SK-N-SH (cell line): ENCODE results near the gene SMIM24.

Experiments used
- CHD2 ChIP-seq: fragments of 150-350 bp; IDR thresholded peaks from 2 replicates; pipeline ENCODE4 v1.6.1; 2018; ENCODE audit warnings: low read length; ENCODE audit not compliant: partially characterized antibody
- NRF1 ChIP-seq: IDR thresholded peaks from 2 replicates; pipeline ENCODE4 v1.6.1; 2012; ENCODE audit warnings: low read depth, mild to moderate bottlenecking, low read length
- RCOR1 ChIP-seq: fragments of 150-350 bp; IDR thresholded peaks from 2 replicates; pipeline ENCODE4 v1.6.1; 2017; ENCODE audit warnings: antibody characterized with exemption, low read length
- TAF1 ChIP-seq: IDR thresholded peaks from 2 replicates; pipeline ENCODE4 v1.6.1; 2012; ENCODE audit warnings: low read depth, mild to moderate bottlenecking, low read length, moderate library complexity, borderline replicate concordance
- TF ChIP-seq, protein P1 (sequence below): fragments of 200-600 bp; sonication (generic); IDR thresholded peaks from 2 replicates; pipeline ENCODE4 v1.6.1; 2017; ENCODE audit warnings: antibody characterized with exemption, mild to moderate bottlenecking, moderate library complexity
- TF ChIP-seq, protein P2 (sequence below): fragments of 150-350 bp; IDR thresholded peaks from 2 replicates; pipeline ENCODE4 v1.6.1; 2016; ENCODE audit warnings: mild to moderate bottlenecking, low read depth, low read length
- TF ChIP-seq, protein P3 (sequence below): IDR thresholded peaks from 2 replicates; pipeline ENCODE4 v1.6.1; 2012; ENCODE audit warnings: mild to moderate bottlenecking, low read depth, low read length, moderate library complexity

DNA sequence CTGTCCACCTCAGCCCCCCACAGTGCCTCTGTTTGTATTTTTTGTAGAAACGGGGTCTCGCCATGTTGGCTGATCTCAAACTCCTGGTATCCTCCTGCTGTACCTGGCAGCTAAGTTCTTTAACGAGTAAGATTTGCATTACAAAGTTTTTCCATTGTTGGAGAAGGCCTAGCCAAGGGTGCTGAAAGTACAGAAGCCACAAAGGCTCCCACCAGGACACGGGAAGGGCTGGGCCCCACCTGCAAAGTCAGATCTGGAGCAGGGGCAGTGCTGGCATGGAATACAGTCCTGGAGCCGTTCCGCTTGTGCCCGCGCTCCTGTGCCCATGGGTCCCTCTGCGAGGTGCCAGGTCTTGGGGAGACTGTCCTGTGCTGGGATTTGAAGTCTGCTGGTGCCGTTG, 37.9 kb upstream of the SMIM24 start:
- TF ChIP-seq NRF1 (no peak), CHD2 (no peak), RCOR1 (no peak), TAF1 (no peak)
- TF ChIP-seq, protein P1, sequence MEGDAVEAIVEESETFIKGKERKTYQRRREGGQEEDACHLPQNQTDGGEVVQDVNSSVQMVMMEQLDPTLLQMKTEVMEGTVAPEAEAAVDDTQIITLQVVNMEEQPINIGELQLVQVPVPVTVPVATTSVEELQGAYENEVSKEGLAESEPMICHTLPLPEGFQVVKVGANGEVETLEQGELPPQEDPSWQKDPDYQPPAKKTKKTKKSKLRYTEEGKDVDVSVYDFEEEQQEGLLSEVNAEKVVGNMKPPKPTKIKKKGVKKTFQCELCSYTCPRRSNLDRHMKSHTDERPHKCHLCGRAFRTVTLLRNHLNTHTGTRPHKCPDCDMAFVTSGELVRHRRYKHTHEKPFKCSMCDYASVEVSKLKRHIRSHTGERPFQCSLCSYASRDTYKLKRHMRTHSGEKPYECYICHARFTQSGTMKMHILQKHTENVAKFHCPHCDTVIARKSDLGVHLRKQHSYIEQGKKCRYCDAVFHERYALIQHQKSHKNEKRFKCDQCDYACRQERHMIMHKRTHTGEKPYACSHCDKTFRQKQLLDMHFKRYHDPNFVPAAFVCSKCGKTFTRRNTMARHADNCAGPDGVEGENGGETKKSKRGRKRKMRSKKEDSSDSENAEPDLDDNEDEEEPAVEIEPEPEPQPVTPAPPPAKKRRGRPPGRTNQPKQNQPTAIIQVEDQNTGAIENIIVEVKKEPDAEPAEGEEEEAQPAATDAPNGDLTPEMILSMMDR: no peak
- TF ChIP-seq, protein P2, sequence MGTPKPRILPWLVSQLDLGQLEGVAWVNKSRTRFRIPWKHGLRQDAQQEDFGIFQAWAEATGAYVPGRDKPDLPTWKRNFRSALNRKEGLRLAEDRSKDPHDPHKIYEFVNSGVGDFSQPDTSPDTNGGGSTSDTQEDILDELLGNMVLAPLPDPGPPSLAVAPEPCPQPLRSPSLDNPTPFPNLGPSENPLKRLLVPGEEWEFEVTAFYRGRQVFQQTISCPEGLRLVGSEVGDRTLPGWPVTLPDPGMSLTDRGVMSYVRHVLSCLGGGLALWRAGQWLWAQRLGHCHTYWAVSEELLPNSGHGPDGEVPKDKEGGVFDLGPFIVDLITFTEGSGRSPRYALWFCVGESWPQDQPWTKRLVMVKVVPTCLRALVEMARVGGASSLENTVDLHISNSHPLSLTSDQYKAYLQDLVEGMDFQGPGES: no peak
- TF ChIP-seq, protein P3, sequence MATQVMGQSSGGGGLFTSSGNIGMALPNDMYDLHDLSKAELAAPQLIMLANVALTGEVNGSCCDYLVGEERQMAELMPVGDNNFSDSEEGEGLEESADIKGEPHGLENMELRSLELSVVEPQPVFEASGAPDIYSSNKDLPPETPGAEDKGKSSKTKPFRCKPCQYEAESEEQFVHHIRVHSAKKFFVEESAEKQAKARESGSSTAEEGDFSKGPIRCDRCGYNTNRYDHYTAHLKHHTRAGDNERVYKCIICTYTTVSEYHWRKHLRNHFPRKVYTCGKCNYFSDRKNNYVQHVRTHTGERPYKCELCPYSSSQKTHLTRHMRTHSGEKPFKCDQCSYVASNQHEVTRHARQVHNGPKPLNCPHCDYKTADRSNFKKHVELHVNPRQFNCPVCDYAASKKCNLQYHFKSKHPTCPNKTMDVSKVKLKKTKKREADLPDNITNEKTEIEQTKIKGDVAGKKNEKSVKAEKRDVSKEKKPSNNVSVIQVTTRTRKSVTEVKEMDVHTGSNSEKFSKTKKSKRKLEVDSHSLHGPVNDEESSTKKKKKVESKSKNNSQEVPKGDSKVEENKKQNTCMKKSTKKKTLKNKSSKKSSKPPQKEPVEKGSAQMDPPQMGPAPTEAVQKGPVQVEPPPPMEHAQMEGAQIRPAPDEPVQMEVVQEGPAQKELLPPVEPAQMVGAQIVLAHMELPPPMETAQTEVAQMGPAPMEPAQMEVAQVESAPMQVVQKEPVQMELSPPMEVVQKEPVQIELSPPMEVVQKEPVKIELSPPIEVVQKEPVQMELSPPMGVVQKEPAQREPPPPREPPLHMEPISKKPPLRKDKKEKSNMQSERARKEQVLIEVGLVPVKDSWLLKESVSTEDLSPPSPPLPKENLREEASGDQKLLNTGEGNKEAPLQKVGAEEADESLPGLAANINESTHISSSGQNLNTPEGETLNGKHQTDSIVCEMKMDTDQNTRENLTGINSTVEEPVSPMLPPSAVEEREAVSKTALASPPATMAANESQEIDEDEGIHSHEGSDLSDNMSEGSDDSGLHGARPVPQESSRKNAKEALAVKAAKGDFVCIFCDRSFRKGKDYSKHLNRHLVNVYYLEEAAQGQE: no peak
